Uterus (tissue), 2 donors: ENCODE measurements around the gene CLDN24.

Experiments used
- CTCF ChIP-seq, 4 experiments: fragments of 200-600 bp in 2 of 4; fragments of 450-650 bp in 2 of 4; sonication (generic) in 2 of 4; IDR thresholded peaks; one replicate each; pipeline ENCODE4 v1.5.1; 2016 to 2019; ENCODE audit warnings: antibody characterized with exemption in 4 of 4, mild to moderate bottlenecking in 2 of 4, moderate library complexity in 1 of 4
- POLR2A ChIP-seq, 2 donors: fragments of 450-650 bp; IDR thresholded peaks; one replicate each; pipeline ENCODE4 v1.6.1; 2016; ENCODE audit warnings: antibody characterized with exemption in 2 of 2, mild to moderate bottlenecking in 1 of 2, moderate library complexity in 1 of 2

- TF ChIP-seq CTCF (IDR thresholded peaks at IDR 0.05): no peak
- no peak for TF ChIP-seq POLR2A (IDR thresholded peaks at IDR 0.05)
Measured at GRCh38 chr4:183333202-183333601, 11.0 kb upstream of the CLDN24 start.
